NK-92 (cell line): ENCODE measurements around the gene VAMP2.
A peak's percentile ranks its signal among the peaks of the same experiment; 100 is the strongest.

Experiments
- DNase-seq: peaks from one replicate; lab custom pipeline; 2025; ENCODE audit not compliant: unreplicated experiment; lab: John Stamatoyannopoulos, UW

VAMP2 gene

DNA sequence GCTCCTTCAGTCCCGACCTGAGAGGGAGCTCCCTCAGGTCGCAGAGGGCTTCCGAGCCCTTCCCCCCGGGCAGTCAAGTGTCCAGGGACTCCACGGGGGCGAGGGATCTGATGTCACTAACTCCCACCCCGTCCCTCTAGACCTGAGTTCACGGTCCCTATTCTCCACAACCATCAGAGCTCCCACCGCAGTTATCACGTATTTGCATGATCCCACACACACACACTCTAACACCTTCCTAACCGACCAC lies 6.8 kb downstream of the VAMP2 start:
- DNase-seq: no peak

DNA sequence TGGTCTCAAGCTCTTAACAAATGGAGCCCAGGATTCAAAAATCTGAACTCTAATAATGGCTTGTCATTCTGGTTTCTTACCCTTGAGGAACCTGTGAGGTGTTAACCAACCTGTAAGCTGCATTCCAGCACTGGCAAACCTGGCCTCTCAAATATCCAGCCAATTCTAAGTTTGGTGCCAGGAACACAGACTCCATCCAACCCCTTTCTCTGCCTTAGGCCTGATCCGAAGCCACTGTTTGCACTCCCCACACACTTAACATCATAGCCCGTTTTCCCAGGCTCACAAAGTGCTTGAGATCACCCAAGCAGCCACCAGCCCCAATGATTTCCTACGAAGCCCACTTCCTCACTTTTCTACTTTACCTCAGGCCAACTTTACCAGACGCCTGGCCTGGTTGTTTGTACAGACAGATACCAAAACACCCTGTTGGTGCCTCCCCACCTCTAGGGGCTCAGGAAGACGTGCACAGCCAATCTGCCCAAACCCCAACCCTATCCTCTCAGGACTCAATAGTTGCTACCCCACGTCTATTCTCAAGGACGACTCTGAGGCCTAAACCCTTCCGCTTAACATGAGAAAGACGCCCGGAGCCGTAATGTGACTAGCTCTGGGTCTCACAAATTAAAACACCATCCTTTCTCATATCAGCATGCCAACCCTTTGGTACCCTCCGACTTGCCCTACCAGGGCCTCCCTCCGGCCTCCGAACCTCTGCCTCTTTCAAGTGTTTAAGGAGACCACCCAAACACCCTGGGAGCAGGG lies 7.3 kb downstream of the VAMP2 start:
- DNase-seq: no peak

DNA sequence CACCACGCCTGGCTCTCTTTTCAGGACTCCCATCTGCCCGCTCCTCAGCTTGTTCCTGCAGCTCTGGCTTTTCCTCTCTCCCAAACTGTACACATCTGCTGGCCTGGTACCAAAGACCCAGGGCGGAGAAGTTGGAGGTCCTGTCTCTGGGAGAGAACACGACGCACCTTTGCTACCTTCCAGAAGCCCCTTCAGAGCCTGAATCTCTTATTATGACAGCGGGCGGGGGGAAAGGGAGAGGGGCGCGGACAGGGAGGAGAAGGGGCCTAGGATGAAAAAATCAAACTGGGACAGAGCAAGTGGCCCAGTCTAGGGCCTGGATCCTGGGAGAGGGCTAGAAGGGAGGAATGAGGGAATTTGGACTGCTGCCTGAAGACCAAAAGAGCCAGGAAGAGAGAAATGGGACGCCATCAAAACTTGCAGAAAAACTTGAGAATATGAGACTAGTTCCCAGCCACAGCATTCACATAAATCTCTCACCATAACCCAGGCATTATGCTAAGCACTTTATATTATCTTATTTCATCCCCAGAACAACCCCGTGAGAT lies 8.1 kb downstream of the VAMP2 start:
- no peak for DNase-seq

DNA sequence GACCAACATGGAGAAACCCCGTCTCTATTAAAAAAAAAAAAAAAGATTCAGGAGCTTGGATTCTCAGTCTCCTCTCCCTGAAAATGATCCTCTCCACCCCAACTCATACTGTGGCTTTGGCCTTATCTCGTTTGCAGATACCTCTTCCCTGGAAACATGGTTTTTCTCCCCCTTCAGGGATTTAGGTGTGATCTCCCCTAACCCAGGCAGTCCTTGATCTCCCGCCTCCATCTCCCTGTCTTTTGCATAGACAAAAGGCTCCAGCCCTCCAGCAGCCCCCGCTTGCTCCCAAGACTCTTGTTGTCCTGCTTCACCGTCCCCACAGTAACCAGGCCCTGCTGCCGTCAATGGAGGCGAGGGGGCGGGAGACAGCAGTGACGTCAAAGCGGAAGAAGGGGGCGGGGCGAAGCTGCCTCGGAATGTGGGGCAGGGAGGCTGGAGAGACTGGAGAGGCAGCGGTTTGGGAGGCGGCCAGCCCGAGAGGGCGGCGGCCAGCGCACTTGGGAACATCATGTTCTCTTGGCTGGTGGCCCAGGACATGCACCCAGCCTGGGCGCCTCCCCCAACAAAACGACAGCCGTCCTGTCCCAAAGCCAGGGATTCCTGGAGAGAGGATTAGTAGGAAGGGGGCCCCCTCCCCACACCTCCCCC lies 8.7 kb downstream of the VAMP2 start:
- peak; percentile 68 for DNase-seq

DNA sequence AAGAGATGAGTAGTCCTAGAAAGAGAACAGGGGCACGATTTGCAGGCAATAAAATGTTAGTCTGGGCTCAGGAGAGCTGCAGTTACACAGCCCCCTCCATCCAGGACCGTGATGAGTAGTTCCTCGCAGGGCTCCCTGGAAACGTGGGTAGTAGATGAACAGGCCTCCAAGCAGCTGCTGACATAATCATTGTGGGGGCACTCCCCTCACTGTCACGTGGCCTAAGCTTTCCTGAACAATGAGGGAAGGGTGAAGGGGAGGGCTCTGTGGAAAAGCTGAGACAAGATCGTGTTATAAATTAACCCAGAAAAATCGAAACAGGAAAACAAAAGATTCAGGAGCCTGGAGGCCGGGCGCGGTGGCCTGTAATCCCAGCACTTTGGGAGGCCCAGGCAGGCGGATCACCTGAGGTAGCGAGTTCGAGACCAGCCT lies 9.2 kb downstream of the VAMP2 start:
- DNase-seq: no peak

DNA sequence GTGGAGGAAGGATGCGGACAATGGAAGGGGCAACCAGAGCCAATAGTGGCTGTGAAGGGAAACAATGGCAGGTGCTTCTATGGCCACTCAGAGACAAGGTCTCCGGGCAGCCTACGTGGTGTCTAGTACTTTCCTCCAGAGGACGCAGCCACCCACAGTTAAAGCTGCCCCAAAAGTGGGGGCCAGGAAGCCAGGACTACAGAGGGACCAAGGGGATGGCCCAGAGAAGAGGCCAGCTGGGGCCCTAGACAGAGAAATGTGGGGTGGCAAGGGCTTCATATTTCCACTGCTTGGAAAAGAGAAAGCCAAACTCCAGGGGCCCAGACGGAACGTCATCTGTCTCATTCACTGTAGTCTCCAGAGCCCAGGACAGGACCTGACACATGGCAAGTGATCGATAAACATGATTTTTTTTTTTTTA lies 9.7 kb downstream of the VAMP2 start:
- no peak for DNase-seq

DNA sequence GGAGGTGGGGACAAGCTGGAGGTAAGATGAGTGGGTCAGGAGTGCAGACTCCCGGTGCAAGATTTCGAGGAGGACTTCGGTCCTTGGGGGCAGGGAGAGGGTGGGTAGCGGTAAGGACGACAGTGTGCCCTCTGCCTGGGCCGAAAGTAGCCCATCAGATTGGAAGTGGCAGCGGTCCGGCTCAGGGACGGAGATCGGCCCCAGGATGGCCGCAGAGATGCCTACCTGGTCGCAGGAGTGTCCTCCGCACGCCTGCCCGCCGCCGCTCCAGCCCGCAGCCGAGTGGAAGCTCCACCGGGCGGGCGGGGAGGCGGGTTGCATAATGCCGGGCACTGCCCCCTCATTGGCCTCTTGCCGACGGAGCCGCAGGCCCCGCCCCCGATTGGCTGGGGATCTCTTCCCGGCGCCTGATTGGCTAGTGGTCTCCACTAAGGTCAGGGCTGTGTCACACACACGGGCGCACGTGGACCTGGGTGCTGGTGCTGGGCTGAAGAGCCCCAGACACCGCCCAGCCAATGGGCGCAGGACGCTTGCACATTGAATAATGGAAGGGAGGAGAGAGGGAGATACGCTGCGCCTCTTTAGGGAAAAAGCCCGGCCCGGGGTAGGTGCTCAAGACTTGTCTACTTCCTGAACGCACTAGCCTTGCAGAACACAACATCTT lies 10.5 kb downstream of the VAMP2 start, which contains the start of gene PER1:
Gene PER1, minus strand, starts transcription at position 293 of the 664 bp plus-strand sequence. CDS start 1,698 bp downstream, outside the sequence.
- no peak for DNase-seq

DNA sequence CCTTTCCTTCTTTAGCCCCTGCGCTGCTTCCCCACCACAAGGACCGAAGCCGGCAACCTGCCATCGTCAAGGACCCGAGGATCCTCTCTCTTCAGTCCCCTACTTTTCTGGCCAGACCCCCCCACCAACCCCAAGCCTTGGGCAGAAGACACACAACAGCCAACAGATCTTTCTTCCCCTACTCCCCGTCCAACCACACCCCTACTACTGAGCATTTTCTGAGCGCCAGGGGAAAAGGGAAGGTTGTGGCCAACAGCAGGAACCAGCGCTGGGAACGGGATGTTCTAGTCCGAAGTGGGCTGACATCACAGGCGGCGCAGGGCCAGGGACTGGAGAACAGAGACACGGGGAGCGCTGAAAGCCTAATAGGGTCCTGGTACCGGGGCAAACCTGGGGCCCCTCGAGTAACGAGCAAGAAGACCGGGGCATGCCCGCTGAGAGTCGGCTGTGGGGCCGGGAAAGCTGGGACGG lies 11.1 kb downstream of the VAMP2 start:
- DNase-seq: no peak

DNA sequence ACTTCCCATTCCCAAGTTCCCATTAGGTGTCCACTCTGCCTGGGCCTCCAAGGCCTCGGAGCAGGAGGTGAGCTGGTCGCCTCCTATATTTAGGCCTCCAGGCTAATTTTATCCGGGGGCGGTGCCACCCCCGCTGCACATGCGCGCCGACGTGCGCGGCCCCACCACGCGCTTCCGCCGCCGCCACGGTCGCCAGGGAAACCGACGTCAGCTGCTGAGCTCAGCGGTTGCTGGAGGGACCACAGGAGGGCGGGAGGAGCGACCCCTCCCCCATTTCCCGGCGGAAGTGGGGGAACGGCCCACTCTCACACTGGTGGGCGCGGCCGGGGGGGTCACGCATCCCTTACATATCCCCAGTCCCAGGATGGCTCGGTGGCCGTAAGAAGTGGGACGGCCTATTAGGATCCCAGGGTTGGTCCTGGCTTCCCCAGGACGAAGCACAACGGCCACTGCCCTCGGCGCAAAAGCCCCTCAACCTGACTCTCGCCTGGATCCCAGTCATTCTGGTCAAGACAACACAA lies 11.6 kb downstream of the VAMP2 start:
- peak; percentile 63 for DNase-seq

DNA sequence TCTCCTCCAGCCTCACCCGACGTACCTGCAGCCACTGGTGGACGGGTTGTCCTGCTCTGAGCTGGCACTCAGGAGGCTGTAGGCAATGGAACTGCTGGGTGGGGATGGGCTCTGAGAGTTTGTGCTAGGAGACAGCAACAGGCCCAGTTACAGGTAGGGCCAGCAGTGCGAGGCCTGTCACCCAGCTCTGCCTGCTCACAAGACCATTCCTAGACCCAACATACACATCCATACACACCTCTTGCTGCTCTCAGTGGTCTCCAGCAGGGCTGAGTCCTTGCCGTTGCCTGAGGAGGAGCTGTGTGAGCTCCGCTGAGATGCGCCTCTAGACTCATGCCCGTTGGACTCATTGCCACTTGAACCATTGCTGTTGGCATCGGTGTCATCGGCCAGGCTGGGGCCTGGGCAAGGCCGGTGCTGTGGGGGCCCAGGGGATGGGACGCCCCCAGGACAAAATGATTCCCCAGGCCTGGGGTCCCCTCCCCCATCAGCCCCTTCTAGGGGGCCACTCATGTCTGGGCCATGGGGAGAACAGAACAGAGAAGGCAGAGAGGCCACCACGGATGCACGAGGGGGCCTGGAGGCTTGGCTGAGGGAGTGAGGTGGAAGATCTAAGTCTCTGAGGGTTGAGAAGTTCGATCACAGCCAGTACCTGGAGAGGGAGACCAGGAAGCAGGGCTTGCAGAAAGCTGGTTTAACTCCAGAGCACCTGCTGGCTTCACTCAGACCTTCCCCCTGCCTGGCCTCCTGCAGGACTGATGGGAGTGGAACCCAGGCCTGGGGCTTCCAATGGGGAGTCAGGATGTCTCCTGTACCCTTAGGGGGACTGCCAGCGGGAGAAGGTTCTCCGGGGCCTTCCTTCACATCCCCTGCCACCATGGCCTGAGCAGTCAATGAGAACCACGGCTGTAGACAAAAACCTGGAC lies 12.3 kb downstream of the VAMP2 start:
- DNase-seq: no peak

DNA sequence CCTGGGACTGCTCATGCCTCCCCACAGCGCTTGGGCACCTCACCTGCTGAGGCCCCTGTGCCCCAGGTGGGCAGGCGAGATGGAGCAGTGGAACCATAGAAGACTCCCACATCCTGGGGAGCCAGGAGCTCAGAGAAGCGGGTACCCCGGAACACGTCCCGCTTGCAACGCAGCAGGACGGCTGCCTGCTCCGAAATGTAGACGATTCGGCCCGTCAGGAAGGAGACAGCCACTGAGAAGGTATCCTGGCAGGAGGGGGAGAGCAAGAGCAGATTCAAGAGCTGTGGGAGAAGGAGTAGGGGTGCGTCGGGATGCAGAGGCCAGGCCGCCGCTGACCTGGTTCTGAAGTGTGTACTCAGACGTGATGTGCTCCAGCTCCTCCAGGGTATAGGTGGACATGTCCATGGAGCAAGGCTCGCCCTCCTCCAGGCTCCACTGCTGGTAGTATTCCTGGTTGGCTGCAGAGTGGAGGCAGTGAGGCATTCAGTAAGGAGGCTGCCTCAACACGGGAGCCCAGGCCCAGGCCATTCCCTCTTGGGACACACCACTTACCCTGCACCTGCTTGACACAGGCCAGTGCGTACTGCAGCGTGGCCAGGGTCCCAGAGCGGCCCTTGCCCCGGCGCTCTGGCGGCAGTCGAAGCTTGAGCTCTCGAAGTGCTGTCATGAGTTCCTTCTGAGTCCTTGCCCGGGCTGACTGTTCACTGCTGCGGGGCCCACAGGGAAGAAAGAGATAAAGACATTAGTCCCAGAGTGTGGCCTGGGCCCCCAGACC lies 13.1 kb downstream of the VAMP2 start:
- no peak for DNase-seq

DNA sequence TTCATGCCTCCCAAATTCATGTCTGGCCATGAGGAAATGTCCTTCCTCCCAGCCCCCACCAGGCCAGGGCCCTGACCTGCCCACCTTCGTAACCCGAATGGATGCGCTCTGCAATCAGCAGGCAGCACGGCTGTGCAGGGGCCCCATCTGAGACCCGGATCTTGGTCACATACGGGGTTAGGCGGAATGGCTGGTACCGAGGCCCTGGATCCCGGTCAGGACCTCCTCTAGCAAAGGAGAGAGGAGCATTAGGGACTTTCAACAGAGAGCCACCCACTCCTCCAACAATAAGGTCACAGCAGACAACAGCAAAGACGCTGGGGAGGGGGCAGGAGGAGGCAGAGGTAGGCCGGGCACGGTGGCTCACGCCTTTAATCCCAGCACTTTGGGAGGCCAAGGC lies 14.2 kb downstream of the VAMP2 start:
- no peak for DNase-seq

DNA sequence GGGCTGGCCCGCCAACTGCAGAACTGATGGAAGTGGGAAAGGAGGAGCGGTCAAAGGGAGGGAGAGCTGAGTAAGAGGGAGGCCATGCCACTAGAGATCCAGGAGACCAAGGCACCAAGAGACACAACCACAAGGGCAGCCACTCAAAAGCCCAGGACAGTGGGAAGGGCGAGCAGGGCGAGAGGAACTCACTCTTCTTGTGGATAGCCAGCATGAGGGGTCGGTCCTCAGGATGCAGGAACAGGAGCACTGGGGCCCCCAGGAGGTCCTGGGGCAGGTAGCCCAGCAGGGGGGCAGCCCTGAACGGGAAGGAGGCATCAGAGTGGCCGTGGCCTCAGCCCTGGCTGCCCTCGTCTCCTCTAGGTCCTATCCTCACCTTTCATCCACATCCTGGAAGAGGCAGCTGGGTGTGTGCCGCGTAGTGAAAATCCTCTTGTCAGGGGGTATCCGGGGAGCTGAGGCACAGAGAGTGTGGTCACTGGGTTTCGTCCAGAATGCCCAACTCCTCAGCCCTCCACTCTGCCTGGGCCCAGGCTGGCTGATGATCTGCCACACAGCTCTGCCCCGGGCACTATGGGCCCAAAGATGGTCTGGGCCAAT lies 14.8 kb downstream of the VAMP2 start:
- DNase-seq: no peak

DNA sequence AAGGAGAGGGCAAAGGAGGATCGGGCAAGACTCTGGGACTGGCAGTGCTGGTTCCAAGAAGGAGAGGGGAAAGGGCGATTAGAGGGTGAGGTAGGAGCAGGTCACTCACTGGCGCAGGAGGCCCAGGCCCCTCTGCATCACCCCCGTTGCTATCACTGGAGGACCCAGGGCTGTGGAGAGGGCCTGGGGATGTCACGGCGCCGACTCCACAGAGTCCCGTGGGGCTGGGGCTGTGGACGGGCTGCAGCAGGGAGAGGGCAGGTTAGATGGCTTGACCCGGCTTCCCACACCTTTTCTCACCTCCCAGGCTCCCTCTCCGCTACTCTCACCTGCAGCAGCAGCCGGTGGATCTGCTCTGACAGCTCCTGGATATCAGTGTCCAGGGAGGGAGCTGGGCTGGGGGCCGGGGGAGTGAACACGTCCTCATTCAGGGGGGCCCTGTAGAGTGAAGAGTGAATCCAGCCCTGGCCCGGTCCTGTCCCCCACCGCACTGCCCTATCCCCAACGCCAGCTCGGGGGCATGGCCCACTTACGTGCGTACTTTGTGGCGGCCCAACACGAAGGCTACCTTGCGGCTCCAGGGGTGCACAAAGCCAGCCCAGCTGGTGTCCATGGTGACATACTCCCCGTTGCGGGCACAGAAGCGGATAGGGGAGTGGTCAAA lies 15.5 kb downstream of the VAMP2 start:
- no peak for DNase-seq

DNA sequence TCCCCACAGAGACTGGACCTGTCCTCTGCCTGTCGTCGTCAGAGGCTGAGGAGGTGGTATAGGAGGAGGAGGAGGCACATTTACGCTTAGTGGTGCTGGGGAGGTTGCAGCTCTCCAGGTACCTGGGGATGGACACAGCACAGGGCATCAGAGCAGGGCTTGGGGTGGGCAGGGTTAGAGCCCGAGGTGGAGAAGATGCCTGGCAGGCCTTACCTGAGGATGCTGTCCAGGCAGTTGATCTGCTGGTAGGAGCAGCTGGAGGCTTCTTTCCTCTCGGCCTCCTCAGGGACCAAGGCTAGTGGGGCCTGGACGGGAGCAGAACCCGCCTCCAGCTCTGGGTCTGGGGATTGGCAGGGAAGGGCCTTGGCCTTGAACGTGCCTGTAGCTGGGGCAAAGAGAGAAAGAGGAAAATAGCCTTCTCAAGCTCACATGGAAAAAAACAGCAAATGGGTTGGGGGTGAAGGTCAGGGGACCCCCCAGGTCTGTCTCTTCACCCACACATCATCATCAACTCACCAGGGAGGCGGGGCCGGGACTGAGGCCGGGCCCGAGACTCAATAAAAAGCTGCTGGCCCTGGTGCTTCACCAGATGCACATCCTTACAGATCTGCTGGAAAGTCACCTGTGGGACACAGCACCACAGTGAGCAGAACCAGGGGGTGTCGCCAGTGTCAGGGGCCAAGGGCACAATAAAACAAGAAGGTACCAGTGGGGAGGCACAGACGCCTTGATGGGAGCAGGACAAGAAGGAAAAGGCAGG lies 16.2 kb downstream of the VAMP2 start:
- no peak for DNase-seq

DNA sequence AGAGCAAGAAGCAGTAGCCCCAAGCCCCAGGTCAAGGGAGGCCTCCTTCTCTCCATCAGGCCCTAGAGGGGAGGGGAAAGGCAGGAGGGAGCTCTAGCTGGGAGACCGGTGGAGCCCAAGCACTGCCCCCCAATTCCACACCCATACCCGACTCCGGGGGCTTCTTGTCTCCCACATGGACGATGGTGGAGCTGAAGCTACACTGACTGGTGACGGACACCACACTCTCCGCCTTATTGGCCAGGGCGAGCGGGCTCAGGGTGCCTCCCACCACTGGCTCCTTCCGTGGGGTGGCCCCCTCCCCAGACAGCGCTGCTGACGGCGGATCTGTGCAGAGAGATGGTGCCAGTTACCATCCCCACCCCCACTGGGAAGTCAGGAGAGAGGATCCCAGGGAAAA lies 16.9 kb downstream of the VAMP2 start:
- DNase-seq: no peak

DNA sequence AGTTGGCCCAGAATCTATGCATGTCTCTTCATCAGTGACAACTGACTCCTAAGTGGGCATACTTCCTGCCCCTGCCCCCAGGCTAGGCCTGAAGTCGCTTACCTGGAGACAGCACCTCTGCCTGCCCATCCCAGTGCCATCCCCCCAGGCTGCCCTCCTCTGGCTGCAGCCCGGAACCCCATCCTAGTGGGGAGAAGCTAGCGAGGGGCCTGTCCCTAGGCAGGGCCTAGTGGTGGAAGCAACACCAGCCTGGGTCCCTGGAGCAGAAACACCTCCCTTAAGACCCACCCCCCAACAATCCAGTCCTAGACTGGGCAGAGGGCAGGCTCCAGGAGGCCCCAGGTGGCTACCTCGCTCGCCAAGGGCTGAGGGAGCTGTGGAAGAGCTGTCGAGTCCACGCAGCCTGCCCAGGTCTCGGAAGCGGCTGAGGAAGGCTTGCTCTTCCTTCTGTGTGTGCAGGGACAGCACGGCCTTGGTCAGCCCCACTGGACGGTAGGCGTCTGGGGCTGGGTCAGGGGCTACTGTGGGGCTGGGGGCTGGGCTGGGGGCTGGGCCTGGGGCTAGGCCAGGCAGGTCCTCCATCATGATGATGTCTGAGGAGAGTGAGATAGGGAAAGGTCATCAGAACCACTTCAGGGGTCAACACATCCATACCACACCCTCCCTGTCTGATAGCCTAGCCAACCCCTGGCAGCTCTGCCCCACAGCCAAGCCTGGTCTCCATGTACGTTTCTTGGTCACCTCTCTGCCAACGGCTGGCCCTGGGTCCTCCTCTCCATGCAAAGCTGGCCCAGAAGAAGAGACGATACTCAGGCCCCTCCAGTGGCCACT lies 18.1 kb downstream of the VAMP2 start:
- no peak for DNase-seq
